GM12878 (cell line): ENCODE data around the gene CRTC3. TPM values are rescaled to one million over a fixed set of nuclear protein-coding genes. Genes with fewer than 3 reads are reported as not detected.

ENCODE experiments used
- ATAC-seq: fragments of 200-7000 bp; cut with Tn5 transposase; 3 replicates; pipeline ENCODE4 v1.9.1; 2020; ENCODE audit warnings: mild to moderate bottlenecking, moderate library complexity
- BruUV-seq: library from RNA; stranded (reverse); fragments of 400-500 nt; replicated peaks from 2 replicates; lab custom pipeline; 2021; lab: Mats Ljungman, UMichigan
- CTCF ChIA-PET: fragments of 300-600 bp; sonication (Branson Sonifier 250); formaldehyde crosslinking; extraction: SDS; loops from one replicate; lab custom pipeline; 2021; ENCODE audit warnings: inconsistent platforms; lab: Yijun Ruan, JAX
- POLR2A ChIA-PET: fragments of 350-600 bp; formaldehyde crosslinking; extraction: SDS; loops from one replicate; lab custom pipeline; 2021; ENCODE audit warnings: inconsistent platforms; lab: Charles Lee
- RAD21 ChIA-PET: fragments of 300-600 bp; sonication (Branson Sonifier 250); formaldehyde crosslinking; loops from one replicate; lab custom pipeline; 2023; ENCODE audit warnings: antibody characterized with exemption; ENCODE audit not compliant: unreplicated experiment; lab: Charles Lee
- SMC1A ChIA-PET: fragments of 300-600 bp; sonication (Branson Sonifier 250); formaldehyde crosslinking; loops from one replicate; lab custom pipeline; 2023; ENCODE audit not compliant: unreplicated experiment, uncharacterized antibody; lab: Charles Lee
- DNase-seq: peaks from one replicate; pipeline ENCODE4 v3.0.0-alpha.2; 2011; ENCODE audit warnings: low read depth, low spot score
- FAIRE-seq: peaks from 3 replicates; lab custom pipeline; 2011; peaks lifted over from hg19 to GRCh38; lab: Jason Lieb, UNC
- H2AFZ ChIP-seq: 2 replicates; pipeline ENCODE4 v1.6.0; 2011; ENCODE audit warnings: low read depth, low read length, control low read depth; ENCODE audit not compliant: control insufficient read depth
- H3K27ac ChIP-seq: 2 replicates; pipeline ENCODE4 v1.5.1; 2011; ENCODE audit warnings: control low read depth; ENCODE audit not compliant: control insufficient read depth, insufficient read depth
- H3K27me3 ChIP-seq, 2 experiments: replicated peaks in 1 of 2; 2 replicates each; pipeline versions ENCODE4 v1.6.0 to v1.6.1; 2011; ENCODE audit warnings: low read length in 1 of 2; ENCODE audit not compliant: control insufficient read depth in 2 of 2, insufficient read depth in 2 of 2
- H3K36me3 ChIP-seq, 2 experiments: 2 replicates each; pipeline ENCODE4 v1.5.1; 2011; ENCODE audit warnings: low read length in 1 of 2; ENCODE audit not compliant: control insufficient read depth in 2 of 2, insufficient read depth in 2 of 2
- H3K4me1 ChIP-seq: 2 replicates; pipeline ENCODE4 v1.6.1; 2011; ENCODE audit warnings: mild to moderate bottlenecking, low read length, moderate library complexity, mixed read lengths; ENCODE audit not compliant: control insufficient read depth, insufficient read depth
- H3K4me2 ChIP-seq: 2 replicates; pipeline ENCODE4 v1.6.0; 2011; ENCODE audit warnings: control low read depth; ENCODE audit not compliant: control insufficient read depth, insufficient read depth
- H3K4me3 ChIP-seq: fragments of 200-600 bp; sonication (generic); 2 replicates; pipeline ENCODE4 v1.5.1; 2016
- H3K79me2 ChIP-seq: 2 replicates; pipeline ENCODE4 v1.6.0; 2011; ENCODE audit warnings: low read length; ENCODE audit not compliant: control insufficient read depth, insufficient read depth
- H3K9ac ChIP-seq: 2 replicates; pipeline ENCODE4 v1.8.0; 2011; ENCODE audit warnings: low read length, control low read depth, mixed read lengths; ENCODE audit not compliant: control insufficient read depth, insufficient read depth
- H3K9me3 ChIP-seq: replicated peaks from 3 replicates; pipeline ENCODE4 v1.5.1; 2011; ENCODE audit warnings: mild to moderate bottlenecking, low read length; ENCODE audit not compliant: control insufficient read depth, insufficient read depth
- H4K20me1 ChIP-seq: 2 replicates; pipeline ENCODE4 v1.6.0; 2011; ENCODE audit not compliant: control insufficient read depth, insufficient read depth
- ATF7 ChIP-seq: fragments of 450-650 bp; IDR thresholded peaks from 2 replicates; pipeline ENCODE4 v1.6.1; 2016; ENCODE audit warnings: low read depth, mild to moderate bottlenecking
- BRCA1 ChIP-seq: IDR thresholded peaks from 2 replicates; pipeline ENCODE4 v1.6.1; 2011; ENCODE audit warnings: low read depth, low read length, improper control_type of control experiment
- JUND ChIP-seq: IDR thresholded peaks from 2 replicates; pipeline ENCODE4 v1.6.1; 2012; ENCODE audit warnings: low read depth, mild to moderate bottlenecking, low read length, improper control_type of control experiment, moderate library complexity
- KDM1A ChIP-seq: fragments of 200-600 bp; sonication (generic); IDR thresholded peaks from 2 replicates; pipeline ENCODE4 v1.6.1; 2016; ENCODE audit warnings: borderline replicate concordance
- NFYA ChIP-seq: IDR thresholded peaks from 2 replicates; pipeline ENCODE4 v1.6.1; 2011; ENCODE audit warnings: low read depth, mild to moderate bottlenecking, low read length, improper control_type of control experiment, borderline replicate concordance
- PBX3 ChIP-seq: IDR thresholded peaks from 2 replicates; pipeline ENCODE4 v1.6.1; 2011; ENCODE audit warnings: mild to moderate bottlenecking, low read depth, low read length, moderate library complexity; ENCODE audit not compliant: insufficient replicate concordance
- POLR2A ChIP-seq: IDR thresholded peaks from 2 replicates; pipeline ENCODE4 v1.6.1; 2011; ENCODE audit warnings: low read depth, mild to moderate bottlenecking, low read length
- SPI1 ChIP-seq: IDR thresholded peaks from 2 replicates; pipeline ENCODE4 v1.6.1; 2011; ENCODE audit warnings: low read depth, mild to moderate bottlenecking, low read length, moderate library complexity, borderline replicate concordance; ENCODE audit not compliant: insufficient read depth
- WGBS: methylation state at CpG from one replicate; pipeline ENCODE4 v1.1.6; 2016; ENCODE audit warnings: low lambda C conversion rate; ENCODE audit not compliant: insufficient replicate concordance, insufficient coverage; ENCODE audit errors: missing lambda C conversion rate; 5-methylcytosine and 5-hydroxymethylcytosine counted together
- in situ Hi-C: fragments of 300-500 bp; cut with MboI; formaldehyde crosslinking; loops from 9 replicates; pipeline ENCODE4 v1.14.3; 2018; ENCODE audit warnings: mixed read lengths
- intact Hi-C: fragments of 100-400 bp; cut with micrococcal nuclease; formaldehyde crosslinking; loops from one replicate; pipeline ENCODE4 v1.14.2; 2022; ENCODE audit not compliant: unreplicated experiment
- polyA plus RNA-seq, 11 experiments: library from polyadenylated mRNA; depleted of rRNA in 4 of 11; unstranded in 6 of 11; stranded (reverse) in 5 of 11; fragments of >200 nt; fragmentation: Nextera tagmentation in 4 of 11; fragmentation: Illumina TruSeq in 1 of 11; extraction: Ambion mirVana in 4 of 11; extraction: Trizol in 1 of 11; gene quantifications; 1 replicate in 1 of 11; 2 replicates in 10 of 11; pipeline versions ENCODE4 v1.2.1 to v1.2.3, GENCODE V29; 2011 to 2016; ENCODE audit warnings: inconsistent platforms in 2 of 11, missing spikeins in 2 of 11, low read depth in 1 of 11
- total RNA-seq, 4 experiments: library from RNA; depleted of rRNA in 3 of 4; stranded (reverse); fragments of >200 nt in 3 of 4; fragmentation: Illumina TruSeq in 1 of 4; extraction: Trizol in 1 of 4; gene quantifications; 2 replicates each; pipeline versions ENCODE4 v1.2.1 to v1.2.3, GENCODE V29; 2013 to 2021

The CRTC3 gene
- total and polyA plus RNA-seq, 10 of the 15 experiments (the other 5 are each of a cell fraction or from before 2014, with no cell fraction given) = 3.5 to 36.9 (median 18.9) TPM

- POLR2A ChIA-PET = interaction anchor here (3.2 to 3.9 kb wide), 3 partner anchors 18 to 28 kb away, joined by 28 to 75 read pairs (median 45); no protein-coding TSS in a partner anchor
- Histone ChIP-seq H3K9ac (no peak overlapping the region), H2AFZ (no peak overlapping the region), H3K79me2 (no peaks in the 10 kb centered on the region), H3K4me3 (no peak overlapping the region), H3K27ac (no peak overlapping the region), H4K20me1 (no peaks in the 10 kb centered on the region), H3K4me1 (peaks cover 47% of the 10 kb centered on the region), H3K4me2 (no peak overlapping the region), H3K36me3 (no peaks in the 10 kb centered on the region), H3K27me3 (no peaks in the 10 kb centered on the region), H3K9me3 (no peaks in the 10 kb centered on the region; the same call in 2 of the 3 replicates)
- WGBS = 100% methylated on average over 4 of the region's 4 CpGs
- no TSS peak for BruUV-seq
- FAIRE-seq (no peak), ATAC-seq (no peak), DNase-seq (no peak)
- TF ChIP-seq BRCA1 (no peak), SPI1 (no peak), KDM1A (no peak), NFYA (no peak), PBX3 (no peak), ATF7 (no peak), POLR2A (no peak), JUND (no peak)
- in situ Hi-C loops (no loop called here), intact Hi-C loops (no loop called here)
- SMC1A ChIA-PET = interaction anchor here (3.8 to 6.9 kb wide), 3 partner anchors 17 to 35 kb away, joined by 26 to 112 read pairs (median 61); no protein-coding TSS in a partner anchor
- CTCF ChIA-PET = interaction anchor here (0.7 to 3.2 kb wide), 4 partner anchors 14 to 35 kb away, joined by 3 to 32 read pairs (median 4); no protein-coding TSS in a partner anchor
- RAD21 ChIA-PET = interaction anchor here (3.6 to 4.2 kb wide), 2 partner anchors 18 to 36 kb away, joined by 29 to 52 read pairs; no protein-coding TSS in a partner anchor
Observed at GRCh38 chr15:90683876-90684275, 154.2 kb downstream of the CRTC3 start.
